ENCODE data around the gene EPB41L2.

EPB41L2 gene

GRCh38 chr6:131003488-131004386, 59.3 kb downstream of the EPB41L2 start:
- in situ Hi-C loops (cut with HindIII; ENCODE audit: low sequenced_read_pairs): no loop called here
- no peak for DNase-seq (ENCODE audit: low read depth)
- TF ChIP-seq, protein P1, sequence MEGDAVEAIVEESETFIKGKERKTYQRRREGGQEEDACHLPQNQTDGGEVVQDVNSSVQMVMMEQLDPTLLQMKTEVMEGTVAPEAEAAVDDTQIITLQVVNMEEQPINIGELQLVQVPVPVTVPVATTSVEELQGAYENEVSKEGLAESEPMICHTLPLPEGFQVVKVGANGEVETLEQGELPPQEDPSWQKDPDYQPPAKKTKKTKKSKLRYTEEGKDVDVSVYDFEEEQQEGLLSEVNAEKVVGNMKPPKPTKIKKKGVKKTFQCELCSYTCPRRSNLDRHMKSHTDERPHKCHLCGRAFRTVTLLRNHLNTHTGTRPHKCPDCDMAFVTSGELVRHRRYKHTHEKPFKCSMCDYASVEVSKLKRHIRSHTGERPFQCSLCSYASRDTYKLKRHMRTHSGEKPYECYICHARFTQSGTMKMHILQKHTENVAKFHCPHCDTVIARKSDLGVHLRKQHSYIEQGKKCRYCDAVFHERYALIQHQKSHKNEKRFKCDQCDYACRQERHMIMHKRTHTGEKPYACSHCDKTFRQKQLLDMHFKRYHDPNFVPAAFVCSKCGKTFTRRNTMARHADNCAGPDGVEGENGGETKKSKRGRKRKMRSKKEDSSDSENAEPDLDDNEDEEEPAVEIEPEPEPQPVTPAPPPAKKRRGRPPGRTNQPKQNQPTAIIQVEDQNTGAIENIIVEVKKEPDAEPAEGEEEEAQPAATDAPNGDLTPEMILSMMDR (IDR thresholded peaks at IDR 0.05; ENCODE audit: low read depth, low read length, missing control alignments): no peak
- no peak overlapping the region for H3K4me3 ChIP-seq (ENCODE audit: low read depth, low read length)

- no peak for DNase-seq (ENCODE audit: low read depth)
- H3K4me3 ChIP-seq (ENCODE audit: low read depth, low read length): no peak overlapping the region
- TF ChIP-seq, protein P1 (IDR thresholded peaks at IDR 0.05; ENCODE audit: low read depth, low read length, missing control alignments): no peak
- in situ Hi-C loops (cut with HindIII; ENCODE audit: low sequenced_read_pairs): no loop called here
These were observed 60.4 kb downstream of the EPB41L2 start for GRCh38 chr6:131002661-131002980.

- no peak for DNase-seq (ENCODE audit: low read depth)
- H3K4me3 ChIP-seq (ENCODE audit: low read depth, low read length): no peak overlapping the region
- TF ChIP-seq, protein P1 (IDR thresholded peaks at IDR 0.05; ENCODE audit: low read depth, low read length, missing control alignments): no peak
- in situ Hi-C loops (cut with HindIII; ENCODE audit: low sequenced_read_pairs): no loop called here
These were observed 60.9 kb downstream of the EPB41L2 start for GRCh38 chr6:131001945-131002660.

- DNase-seq (ENCODE audit: low read depth): no peak
- TF ChIP-seq, protein P1 (IDR thresholded peaks at IDR 0.05; ENCODE audit: low read depth, low read length, missing control alignments): no peak
- H3K4me3 ChIP-seq (ENCODE audit: low read depth, low read length): no peak overlapping the region
These were observed 61.8 kb downstream of the EPB41L2 start for GRCh38 chr6:131001111-131001736.

GRCh38 chr6:131000544-131000943, 62.5 kb downstream of the EPB41L2 start:
- TF ChIP-seq, protein P1 (IDR thresholded peaks at IDR 0.05; ENCODE audit: low read depth, low read length, missing control alignments): no peak
- in situ Hi-C loops (cut with HindIII; ENCODE audit: low sequenced_read_pairs): no loop called here
- no peak overlapping the region for H3K4me3 ChIP-seq (ENCODE audit: low read depth, low read length)
- no peak for DNase-seq (ENCODE audit: low read depth)

More at GRCh38 chr6:131001111-131001736, 61.8 kb downstream of the EPB41L2 start:
- in situ Hi-C loops (cut with HindIII; ENCODE audit: low sequenced_read_pairs): no loop called here

- no peak for DNase-seq (ENCODE audit: low read depth)
- H3K4me3 ChIP-seq (ENCODE audit: low read depth, low read length): no peak overlapping the region
- TF ChIP-seq, protein P1 (IDR thresholded peaks at IDR 0.05; ENCODE audit: low read depth, low read length, missing control alignments): no peak
- in situ Hi-C loops (cut with HindIII; ENCODE audit: low sequenced_read_pairs): no loop called here
These were observed 65.8 kb downstream of the EPB41L2 start for GRCh38 chr6:130997061-130997753.

All from astrocyte of the cerebellum (primary cell).